Measurements from ENCODE around the gene SFMBT2.

SFMBT2 gene

DNA sequence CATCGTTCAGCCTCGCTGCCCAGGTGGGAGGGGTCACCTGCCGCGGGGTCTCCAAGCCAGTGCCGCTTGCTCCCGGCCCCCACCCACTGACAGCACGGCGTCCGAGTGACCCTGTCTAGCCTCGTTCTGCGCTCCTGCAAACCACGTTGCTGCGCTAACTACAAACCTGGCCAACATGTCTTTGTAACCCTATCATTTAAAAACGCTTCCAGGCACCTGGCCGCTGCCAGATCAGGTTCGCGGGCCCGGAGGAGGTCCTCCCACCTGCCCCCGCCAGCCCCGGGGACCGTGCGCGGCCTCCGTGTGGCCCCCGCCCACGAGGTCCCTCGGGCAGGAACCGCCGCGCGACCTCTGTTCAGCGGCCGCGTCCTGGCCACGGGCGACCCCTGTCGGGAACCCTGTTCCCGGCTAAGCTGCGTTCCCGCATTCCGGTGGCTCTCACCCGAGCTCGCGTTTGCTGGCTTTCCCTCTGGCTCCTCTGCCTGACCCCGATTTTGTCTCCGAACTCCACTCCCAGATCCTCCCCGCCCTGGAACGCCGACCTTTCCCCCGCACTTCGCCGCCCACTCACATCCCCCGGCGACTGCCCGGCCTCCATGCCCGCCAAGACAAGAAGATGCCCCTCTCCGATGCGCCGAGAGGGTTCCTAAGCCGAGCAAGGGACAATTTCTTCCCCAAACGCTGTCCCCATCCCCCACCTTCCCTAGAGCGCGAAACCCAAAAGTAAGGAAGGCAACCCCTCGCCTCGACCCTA is 2.4 kb downstream of the SFMBT2 start:
- Histone ChIP-seq H4K20me1 (ENCODE audit: control insufficient read depth, insufficient read depth, low read depth, low read length) (0 out of 2 replicates have a peak, but pooled peaks cover 4% of the 10 kb centered on the region), H3K36me3 (ENCODE audit: control insufficient read depth, low read length) (no peaks in the 10 kb centered on the region), H3K4me3 (ENCODE audit: low read length) (peak overlapping the region; percentile 93), H3F3A (ENCODE audit: control insufficient read depth, insufficient read depth) (peaks cover 5% of the 10 kb centered on the region; the same call in 1 of the 2 replicates), H3K4me2 (ENCODE audit: low read length) (peak overlapping the region; percentile 100), H3K9me3 (ENCODE audit: control insufficient read depth, insufficient read depth, low read length) (no peaks in the 10 kb centered on the region), H3K27me3 (ENCODE audit: control insufficient read depth, low read length) (peaks cover 26% of the 10 kb centered on the region), H3K79me2 (ENCODE audit: control insufficient read depth, low read length) (peaks cover 71% of the 10 kb centered on the region), H3K27ac (ENCODE audit: low read depth, low read length) (no peak overlapping the region), H3K4me1 (ENCODE audit: control insufficient read depth, low read length) (peaks cover 30% of the 10 kb centered on the region), H3K9me2 (replicated peaks; ENCODE audit: control insufficient read depth, low read length) (no peaks in the 10 kb centered on the region)
- TF ChIP-seq, protein P1, sequence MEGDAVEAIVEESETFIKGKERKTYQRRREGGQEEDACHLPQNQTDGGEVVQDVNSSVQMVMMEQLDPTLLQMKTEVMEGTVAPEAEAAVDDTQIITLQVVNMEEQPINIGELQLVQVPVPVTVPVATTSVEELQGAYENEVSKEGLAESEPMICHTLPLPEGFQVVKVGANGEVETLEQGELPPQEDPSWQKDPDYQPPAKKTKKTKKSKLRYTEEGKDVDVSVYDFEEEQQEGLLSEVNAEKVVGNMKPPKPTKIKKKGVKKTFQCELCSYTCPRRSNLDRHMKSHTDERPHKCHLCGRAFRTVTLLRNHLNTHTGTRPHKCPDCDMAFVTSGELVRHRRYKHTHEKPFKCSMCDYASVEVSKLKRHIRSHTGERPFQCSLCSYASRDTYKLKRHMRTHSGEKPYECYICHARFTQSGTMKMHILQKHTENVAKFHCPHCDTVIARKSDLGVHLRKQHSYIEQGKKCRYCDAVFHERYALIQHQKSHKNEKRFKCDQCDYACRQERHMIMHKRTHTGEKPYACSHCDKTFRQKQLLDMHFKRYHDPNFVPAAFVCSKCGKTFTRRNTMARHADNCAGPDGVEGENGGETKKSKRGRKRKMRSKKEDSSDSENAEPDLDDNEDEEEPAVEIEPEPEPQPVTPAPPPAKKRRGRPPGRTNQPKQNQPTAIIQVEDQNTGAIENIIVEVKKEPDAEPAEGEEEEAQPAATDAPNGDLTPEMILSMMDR (IDR thresholded peaks at IDR 0.05; ENCODE audit: low read depth, low read length, poor library complexity, severe bottlenecking) = peak; percentile 54
- TF ChIP-seq EZH2phosphoT487 (IDR thresholded peaks at IDR 0.05; ENCODE audit: borderline replicate concordance, low read length) = no peak

DNA sequence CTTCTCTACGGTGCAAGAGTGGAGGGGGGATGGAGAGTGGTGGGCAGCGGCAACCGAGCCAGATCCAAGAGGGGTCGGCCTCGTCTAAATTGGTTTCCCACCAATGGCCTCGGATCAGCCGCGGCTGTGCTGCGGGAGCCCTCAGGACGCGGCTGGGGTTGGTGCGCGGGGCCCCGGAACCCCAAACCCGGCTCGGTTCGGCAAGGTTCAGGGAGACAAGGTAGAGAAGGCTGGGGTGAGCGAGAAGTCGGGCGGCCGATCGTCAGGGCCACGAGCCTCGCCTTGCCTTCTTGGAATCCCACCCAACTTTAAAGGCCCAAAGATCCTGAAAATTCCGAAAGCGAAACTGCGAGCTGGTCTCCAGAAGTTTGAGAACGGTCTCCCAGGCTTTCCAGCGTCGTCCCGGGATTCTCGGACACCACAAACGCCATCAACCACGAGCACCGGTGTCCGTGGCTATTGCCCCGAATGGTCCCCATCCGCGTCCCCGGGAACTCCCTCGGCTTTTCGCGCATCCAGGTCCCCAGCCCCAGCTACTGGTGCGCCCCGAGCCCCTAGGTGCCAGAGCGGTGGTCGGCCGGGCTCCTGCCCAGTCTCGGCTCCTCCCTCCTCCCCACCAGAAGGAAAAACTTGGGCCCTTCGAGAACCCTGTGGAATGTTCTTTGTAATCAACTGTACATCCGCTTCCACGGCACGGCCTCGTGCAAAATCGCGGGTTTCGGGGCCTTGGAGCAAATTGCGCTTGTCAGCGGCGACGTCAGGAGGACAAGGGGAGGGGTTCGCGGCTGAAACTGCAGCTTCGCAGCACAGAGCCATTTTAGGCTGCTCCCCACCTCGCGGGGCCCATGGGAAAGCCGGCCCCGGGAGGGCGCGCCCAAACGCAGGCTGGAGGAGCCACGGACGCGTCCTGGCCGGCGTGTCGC is 3.2 kb downstream of the SFMBT2 start:
- Histone ChIP-seq H3K4me1 (ENCODE audit: control insufficient read depth, low read length) (peaks cover 30% of the 10 kb centered on the region), H3K4me2 (ENCODE audit: low read length) (peak overlapping the region; percentile 100), H3K9me3 (ENCODE audit: control insufficient read depth, insufficient read depth, low read length) (no peaks in the 10 kb centered on the region), H3K36me3 (ENCODE audit: control insufficient read depth, low read length) (no peaks in the 10 kb centered on the region), H3K27ac (ENCODE audit: low read depth, low read length) (no peak overlapping the region), H3K9me2 (replicated peaks; ENCODE audit: control insufficient read depth, low read length) (no peaks in the 10 kb centered on the region), H3K27me3 (ENCODE audit: control insufficient read depth, low read length) (peaks cover 26% of the 10 kb centered on the region), H3K79me2 (ENCODE audit: control insufficient read depth, low read length) (peaks cover 79% of the 10 kb centered on the region), H3K4me3 (ENCODE audit: low read length) (peak overlapping the region; percentile 93), H3F3A (ENCODE audit: control insufficient read depth, insufficient read depth) (peaks cover 5% of the 10 kb centered on the region; the same call in 1 of the 2 replicates), H4K20me1 (ENCODE audit: control insufficient read depth, insufficient read depth, low read depth, low read length) (0 out of 2 replicates have a peak, but pooled peaks cover 4% of the 10 kb centered on the region)
- no peak for TF ChIP-seq EZH2phosphoT487 (IDR thresholded peaks at IDR 0.05; ENCODE audit: borderline replicate concordance, low read length)
- TF ChIP-seq, protein P1 (IDR thresholded peaks at IDR 0.05; ENCODE audit: low read depth, low read length, poor library complexity, severe bottlenecking) = no peak

DNA sequence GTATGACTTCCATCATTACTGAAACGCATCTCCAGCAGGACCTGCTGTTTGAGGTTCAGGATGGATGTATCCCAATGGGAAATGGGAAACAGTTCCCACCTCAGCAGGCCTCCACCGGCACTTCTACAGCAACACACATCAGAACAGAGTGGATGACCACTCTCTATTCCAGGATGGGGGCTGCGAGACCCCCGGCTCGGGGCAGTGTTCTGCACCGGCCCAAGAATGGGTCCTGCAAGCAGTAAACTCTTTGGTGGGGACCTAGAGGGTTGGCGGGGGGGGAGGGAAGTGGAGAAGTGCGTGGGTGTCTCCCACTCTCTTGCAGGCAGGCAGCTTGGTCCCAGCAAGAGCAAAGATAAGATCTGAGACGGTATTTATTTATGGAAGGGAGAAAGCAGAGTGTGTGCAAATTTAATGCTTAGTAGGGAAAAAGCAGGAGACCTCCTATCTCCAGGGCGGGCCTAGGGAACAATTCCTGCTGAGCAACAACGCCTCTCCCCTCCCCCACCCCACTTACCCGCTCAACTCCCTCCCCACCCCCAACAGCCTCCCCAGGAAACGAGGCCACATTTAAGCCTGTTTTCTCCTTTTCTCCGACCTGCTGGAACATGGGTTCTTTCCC is 4.0 kb downstream of the SFMBT2 start:
- no peak overlapping the region for H3K4me3 ChIP-seq (ENCODE audit: low read length)
- H3F3A ChIP-seq (ENCODE audit: control insufficient read depth, insufficient read depth) = peaks cover 5% of the 10 kb centered on the region; the same call in 1 of the 2 replicates
- peaks cover 18% of the 10 kb centered on the region for H3K27me3 ChIP-seq (ENCODE audit: control insufficient read depth, low read length)
- H3K9me2 ChIP-seq (replicated peaks; ENCODE audit: control insufficient read depth, low read length) = no peaks in the 10 kb centered on the region
- H3K4me2 ChIP-seq (ENCODE audit: low read length) = no peak overlapping the region
- H4K20me1 ChIP-seq (ENCODE audit: control insufficient read depth, insufficient read depth, low read depth, low read length) = peaks cover 5% of the 10 kb centered on the region; the same call in 1 of the 2 replicates
- H3K27ac ChIP-seq (ENCODE audit: low read depth, low read length) = no peak overlapping the region
- no peaks in the 10 kb centered on the region for H3K36me3 ChIP-seq (ENCODE audit: control insufficient read depth, low read length)
- peaks cover 87% of the 10 kb centered on the region for H3K79me2 ChIP-seq (ENCODE audit: control insufficient read depth, low read length)
- H3K4me1 ChIP-seq (ENCODE audit: control insufficient read depth, low read length) = peaks cover 28% of the 10 kb centered on the region
- H3K9me3 ChIP-seq (ENCODE audit: control insufficient read depth, insufficient read depth, low read length) = no peaks in the 10 kb centered on the region
- TF ChIP-seq, protein P1 (IDR thresholded peaks at IDR 0.05; ENCODE audit: low read depth, low read length, poor library complexity, severe bottlenecking) = no peak
- TF ChIP-seq EZH2phosphoT487 (IDR thresholded peaks at IDR 0.05; ENCODE audit: borderline replicate concordance, low read length) = no peak
